Upper lobe of left lung (tissue), 6 donors: Measurements from ENCODE around the gene DDX1. TPM values are rescaled to one million over a fixed set of nuclear protein-coding genes. Genes with fewer than 3 reads are reported as not detected.

Experiments used
- ATAC-seq, 2 donors: fragments of 200-7000 bp; cut with Tn5 transposase; one replicate each; pipeline ENCODE4 v1.9.1; 2022; ENCODE audit warnings: mild to moderate bottlenecking in 2 of 2, moderate library complexity in 2 of 2; ENCODE audit not compliant: low FRiP score in 2 of 2
- DNase-seq, 2 donors: peaks; one replicate each; pipeline ENCODE4 v3.0.0-alpha.2; 2019 to 2020
- H3K27ac ChIP-seq, 4 donors: fragments of 200-600 bp; sonication (generic); one replicate each; pipeline ENCODE4 v1.5.1; 2016 to 2019
- H3K27me3 ChIP-seq, 4 donors: fragments of 200-600 bp; sonication (generic); one replicate each; pipeline ENCODE4 v1.5.1; 2017 to 2019
- H3K36me3 ChIP-seq, 4 donors: fragments of 200-600 bp; sonication (generic); one replicate each; pipeline ENCODE4 v1.5.1; 2016 to 2019
- H3K4me1 ChIP-seq, 4 donors: fragments of 200-600 bp; sonication (generic); one replicate each; pipeline ENCODE4 v1.5.1; 2018 to 2019
- H3K4me3 ChIP-seq, 4 donors: fragments of 200-600 bp; sonication (generic); one replicate each; pipeline ENCODE4 v1.5.1; 2017 to 2019; ENCODE audit warnings: mild to moderate bottlenecking in 2 of 4, moderate library complexity in 1 of 4
- H3K9me3 ChIP-seq, 4 donors: fragments of 200-600 bp; sonication (generic); one replicate each; pipeline ENCODE4 v1.5.1; 2018 to 2019
- CTCF ChIP-seq, 6 experiments: fragments of 450-650 bp in 4 of 6; fragments of 200-600 bp in 2 of 6; sonication (generic) in 2 of 6; IDR thresholded peaks; one replicate each; pipeline ENCODE4 v1.5.1; 2016 to 2019; ENCODE audit warnings: antibody characterized with exemption in 6 of 6
- EP300 ChIP-seq, 4 donors: sonication (generic); formaldehyde crosslinking; IDR thresholded peaks; one replicate each; pipeline ENCODE4 v1.5.1; 2017; ENCODE audit warnings: antibody characterized with exemption in 4 of 4, control low read depth in 2 of 4
- POLR2A ChIP-seq, 4 donors: fragments of 450-650 bp; IDR thresholded peaks; one replicate each; pipeline ENCODE4 v1.5.1; 2016 to 2017; ENCODE audit warnings: antibody characterized with exemption in 4 of 4, mild to moderate bottlenecking in 2 of 4
- POLR2AphosphoS5 ChIP-seq, 2 donors: sonication (generic); formaldehyde crosslinking; IDR thresholded peaks; one replicate each; pipeline ENCODE4 v1.5.1; 2017; ENCODE audit warnings: antibody characterized with exemption in 2 of 2
- WGBS, 2 donors: methylation state at CpG; one replicate each; pipeline ENCODE4 v1.1.5; 2017 to 2018; 5-methylcytosine and 5-hydroxymethylcytosine counted together
- total RNA-seq, 6 donors: library from RNA; depleted of rRNA in 4 of 6; stranded (reverse); fragments of >200 nt in 4 of 6; gene quantifications; one replicate each; pipeline versions ENCODE4 v1.1.0 to v1.2.1, GENCODE V29; 2016 to 2021
- donor health status: DM: no; HTN: no; CAD: no; lungs with moderate emphysema.
- donor health status: DM: no; HTN: yes; CAD: no; lungs with severe emphysema.

The DDX1 gene
- total RNA-seq, 6 donors from 2014 or later, result 40.9 to 78.5 (median 53.0) TPM

GRCh38 chr2:15640261-15640711 is 48.6 kb downstream of the DDX1 start:
- Histone ChIP-seq H3K9me3 (no peaks in the 10 kb centered on the region), H3K36me3 (peaks cover 0 to 8% (median 0%) of the 10 kb centered on the region in 4 donors), H3K4me1 (peaks cover 6 to 17% (median 7%) of the 10 kb centered on the region in 4 donors), H3K27me3 (no peaks in the 10 kb centered on the region), H3K4me3 (no peak overlapping the region), H3K27ac (no peak overlapping the region)
- DNase-seq (no peak), ATAC-seq (no peak)
- WGBS, 2 donors, result 31 to 47% methylated on average over 6 of the region's 6 CpGs
- TF ChIP-seq POLR2AphosphoS5 (IDR thresholded peaks at IDR 0.05) (no peak), CTCF (IDR thresholded peaks at IDR 0.05) (no peak), POLR2A (IDR thresholded peaks at IDR 0.05) (no peak), EP300 (IDR thresholded peaks at IDR 0.05) (no peak)

GRCh38 chr2:15640784-15641183 is 49.1 kb downstream of the DDX1 start:
- no peak for TF ChIP-seq POLR2A (IDR thresholded peaks at IDR 0.05)
- TF ChIP-seq CTCF (IDR thresholded peaks at IDR 0.05), result no peak
- TF ChIP-seq POLR2AphosphoS5 (IDR thresholded peaks at IDR 0.05), result no peak
- no peak for TF ChIP-seq EP300 (IDR thresholded peaks at IDR 0.05)
- ATAC-seq (no peak), DNase-seq (no peak)
- peaks cover 0 to 8% (median 0%) of the 10 kb centered on the region in 4 donors for H3K36me3 ChIP-seq
- WGBS, 2 donors, result 89 to 90% methylated on average over 2 of the region's 2 CpGs
- peaks cover 6 to 17% (median 7%) of the 10 kb centered on the region in 4 donors for H3K4me1 ChIP-seq
- no peaks in the 10 kb centered on the region for H3K27me3 ChIP-seq
- H3K9me3 ChIP-seq, result no peaks in the 10 kb centered on the region
- H3K27ac ChIP-seq, result no peak overlapping the region
- H3K4me3 ChIP-seq, result no peak overlapping the region

- no peak for ATAC-seq
- no peak for DNase-seq
- Histone ChIP-seq H3K4me3 (no peak overlapping the region), H3K36me3 (peaks cover 0 to 3% (median 0%) of the 10 kb centered on the region in 4 donors), H3K27me3 (no peaks in the 10 kb centered on the region), H3K4me1 (peaks cover 6 to 17% (median 7%) of the 10 kb centered on the region in 4 donors), H3K9me3 (no peaks in the 10 kb centered on the region), H3K27ac (no peak overlapping the region)
- WGBS, 2 donors, result 95 to 96% methylated on average over 1 of the region's 1 CpG
- TF ChIP-seq POLR2AphosphoS5 (IDR thresholded peaks at IDR 0.05) (no peak), EP300 (IDR thresholded peaks at IDR 0.05) (no peak), POLR2A (IDR thresholded peaks at IDR 0.05) (no peak), CTCF (IDR thresholded peaks at IDR 0.05) (no peak)
These were observed 49.9 kb downstream of the DDX1 start for GRCh38 chr2:15641530-15641982.

GRCh38 chr2:15642011-15642814 is 50.5 kb downstream of the DDX1 start:
- Histone ChIP-seq H3K9me3 (no peaks in the 10 kb centered on the region), H3K36me3 (peaks cover 0 to 3% (median 0%) of the 10 kb centered on the region in 4 donors), H3K4me1 (peaks cover 3 to 10% (median 6%) of the 10 kb centered on the region in 4 donors), H3K27me3 (no peaks in the 10 kb centered on the region), H3K4me3 (no peak overlapping the region), H3K27ac (no peak overlapping the region)
- ATAC-seq (no peak), DNase-seq (no peak)
- TF ChIP-seq EP300 (IDR thresholded peaks at IDR 0.05) (no peak), CTCF (IDR thresholded peaks at IDR 0.05) (no peak), POLR2A (IDR thresholded peaks at IDR 0.05) (no peak), POLR2AphosphoS5 (IDR thresholded peaks at IDR 0.05) (no peak)
- 90 to 94% methylated on average over 6 to 12 of the region's 12 CpGs for WGBS, 2 donors
